ENCODE data around the gene KLHL15.
A peak's percentile ranks its signal among the peaks of the same experiment; 100 is the strongest.

Gene KLHL15

DNA sequence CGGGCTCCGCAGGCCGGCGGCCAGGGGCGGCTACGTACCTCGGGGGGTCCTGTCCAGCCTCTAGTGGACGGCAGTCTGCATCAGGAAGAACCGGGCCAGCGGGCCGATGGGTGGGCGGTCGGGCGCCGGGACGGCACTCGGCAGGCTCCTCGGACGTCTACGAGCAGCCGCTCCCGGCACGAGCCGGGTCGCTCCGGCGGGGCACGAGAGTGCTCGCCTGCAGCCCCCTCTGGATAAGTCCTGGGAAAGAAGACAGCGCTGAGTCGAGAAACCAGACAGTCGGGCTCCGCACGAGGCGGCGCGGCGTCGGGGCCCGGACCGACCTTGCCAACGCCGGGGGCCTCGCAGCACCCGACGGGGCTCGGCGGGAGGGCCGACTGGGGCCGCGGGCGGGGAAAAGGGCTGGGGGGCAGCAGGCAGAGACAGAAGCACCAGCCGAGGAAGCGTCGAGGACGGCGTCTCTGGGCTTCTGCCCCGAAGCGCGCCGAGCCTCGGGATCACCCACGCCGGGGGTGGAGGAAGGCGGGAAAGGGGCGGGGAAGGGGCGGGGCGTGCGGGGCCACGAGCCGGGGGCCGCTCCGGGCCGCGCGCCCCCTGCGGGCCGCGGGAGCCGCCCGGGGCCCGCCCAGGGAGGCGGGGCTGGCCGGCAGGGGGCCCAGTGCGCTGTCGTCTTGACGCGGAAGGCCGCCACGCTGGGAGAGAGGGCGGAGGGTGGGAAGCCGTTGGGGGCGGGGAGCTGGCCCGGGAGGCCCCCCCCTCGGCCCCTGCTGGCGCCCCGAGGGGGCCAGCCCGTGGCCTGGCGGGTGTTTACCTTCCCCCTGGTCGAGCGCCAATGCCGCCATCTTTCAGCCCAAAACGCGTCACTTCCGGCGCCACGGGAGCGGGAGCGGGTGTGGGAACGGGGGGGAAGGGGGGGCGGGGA, 1.9 kb downstream of the KLHL15 start:
- no peaks in the 10 kb centered on the region for H3K9me3 Mint-ChIP-seq (ENCODE audit: low read depth)
- H3K27ac Mint-ChIP-seq, result no peak overlapping the region
- H3K27me3 Mint-ChIP-seq, result no peaks in the 10 kb centered on the region
- H3K36me3 Mint-ChIP-seq, result no peaks in the 10 kb centered on the region
- H3K4me1 Mint-ChIP-seq (ENCODE audit: low read depth), result peaks cover 28% of the 10 kb centered on the region
- H3K4me3 Mint-ChIP-seq, result peak overlapping the region; percentile 92

DNA sequence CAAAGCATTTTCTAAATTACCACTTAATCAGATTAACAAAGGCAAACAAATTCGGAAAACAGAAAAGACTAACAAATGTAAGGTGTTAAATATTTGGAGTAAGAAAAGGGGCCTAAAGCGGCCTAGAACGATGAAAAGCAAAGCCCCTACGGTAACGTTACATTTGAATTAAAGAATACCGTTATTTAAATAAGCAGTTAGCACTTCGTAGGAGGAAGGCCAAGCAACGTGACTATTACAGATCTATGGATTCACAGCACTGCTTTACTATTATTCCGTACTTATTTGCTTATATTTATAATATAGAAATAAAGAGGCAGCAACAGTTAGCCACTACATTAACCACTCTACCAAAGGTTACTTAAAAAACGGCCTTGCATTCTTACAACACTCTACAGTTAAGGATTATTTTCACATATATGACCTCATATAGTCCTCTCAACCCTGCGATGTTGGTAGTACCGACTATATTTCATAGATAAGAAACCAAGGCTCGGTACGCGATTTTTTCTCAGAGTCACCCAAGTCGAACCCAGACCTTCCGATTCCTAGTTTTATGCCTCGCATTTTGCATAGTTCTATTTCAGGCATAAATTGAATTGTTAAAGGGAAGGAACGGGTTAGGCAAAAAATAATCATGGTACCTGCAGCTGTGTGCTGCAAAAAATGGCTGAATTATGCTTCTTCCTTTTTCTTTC, 2.9 kb downstream of the KLHL15 start:
- no peaks in the 10 kb centered on the region for H3K27me3 Mint-ChIP-seq
- no peaks in the 10 kb centered on the region for H3K36me3 Mint-ChIP-seq
- H3K4me1 Mint-ChIP-seq (ENCODE audit: low read depth), result peaks cover 35% of the 10 kb centered on the region
- H3K9me3 Mint-ChIP-seq (ENCODE audit: low read depth), result no peaks in the 10 kb centered on the region
- peak overlapping the region; percentile 92 for H3K4me3 Mint-ChIP-seq
- H3K27ac Mint-ChIP-seq, result peak overlapping the region; percentile 81

DNA sequence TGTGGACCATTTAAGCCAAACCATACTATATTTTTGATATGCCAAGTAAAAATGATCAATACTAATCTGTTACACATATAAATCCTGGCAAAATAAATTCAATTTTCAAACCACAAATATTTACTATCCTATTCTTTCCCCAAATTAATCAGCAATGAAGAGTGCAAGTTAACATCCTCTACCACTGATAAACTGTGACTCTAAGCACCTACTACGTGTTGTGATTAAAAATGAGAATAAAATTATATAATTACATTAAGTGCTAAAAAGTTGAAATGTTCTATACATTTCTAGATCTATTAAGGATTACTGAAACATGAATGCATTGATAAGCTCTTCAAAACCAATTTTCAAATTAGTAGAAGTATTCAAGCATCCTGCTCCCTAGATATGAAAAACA, 3.4 kb downstream of the KLHL15 start:
- Mint-ChIP-seq H3K27me3 (no peaks in the 10 kb centered on the region), H3K27ac (peak overlapping the region; percentile 72), H3K4me1 (ENCODE audit: low read depth) (peaks cover 35% of the 10 kb centered on the region), H3K9me3 (ENCODE audit: low read depth) (no peaks in the 10 kb centered on the region), H3K4me3 (peak overlapping the region; percentile 92), H3K36me3 (no peaks in the 10 kb centered on the region)

DNA sequence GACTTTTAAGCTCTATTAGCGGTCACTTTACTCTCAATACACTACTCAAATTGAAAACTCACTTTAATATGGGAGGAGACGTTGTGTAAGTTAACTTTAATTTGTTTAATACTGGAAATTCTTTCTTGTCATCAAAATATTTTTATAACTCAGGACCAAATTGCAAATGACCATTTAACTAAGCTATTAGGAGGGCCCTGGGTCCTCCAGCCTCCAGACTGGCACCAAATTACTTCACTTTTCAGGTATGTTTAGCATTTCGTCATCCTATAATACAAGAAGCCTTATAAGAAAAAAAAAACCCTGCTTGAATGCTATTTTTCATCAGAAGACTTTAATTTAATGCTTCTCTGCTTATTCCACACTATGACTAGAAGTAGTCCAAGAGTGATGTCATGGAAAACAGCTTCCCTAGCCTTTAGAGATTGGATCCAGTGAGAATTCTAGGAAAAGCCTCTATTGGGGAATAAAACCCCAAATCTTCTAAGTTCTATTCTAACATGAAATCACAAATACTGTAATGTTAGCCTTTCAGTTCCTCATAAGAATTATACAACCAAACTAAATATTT, 6.6 kb downstream of the KLHL15 start:
- Mint-ChIP-seq H3K36me3 (no peaks in the 10 kb centered on the region), H3K4me1 (ENCODE audit: low read depth) (peaks cover 35% of the 10 kb centered on the region), H3K4me3 (peak overlapping the region; percentile 25), H3K27ac (peak overlapping the region; percentile 35), H3K27me3 (no peaks in the 10 kb centered on the region), H3K9me3 (ENCODE audit: low read depth) (no peaks in the 10 kb centered on the region)

DNA sequence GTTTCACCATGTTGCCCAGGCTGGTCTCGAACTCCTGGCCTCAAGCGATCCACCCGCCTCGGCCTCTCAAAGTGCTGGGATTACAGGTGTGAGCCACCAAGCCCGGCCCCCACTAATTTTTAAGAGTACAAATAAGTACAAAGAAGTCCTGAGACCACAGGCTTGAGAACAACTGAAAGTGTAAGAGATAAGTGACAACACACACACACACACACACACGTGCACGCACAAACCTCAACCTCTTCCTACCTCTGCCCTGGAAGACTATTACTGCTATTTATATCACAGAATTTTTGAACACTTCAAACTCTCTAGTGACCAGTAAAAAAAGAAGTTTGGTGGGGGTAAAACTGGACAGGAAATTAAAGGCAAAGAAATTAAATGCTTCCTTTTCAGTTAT, 7.5 kb downstream of the KLHL15 start:
- no peaks in the 10 kb centered on the region for H3K27me3 Mint-ChIP-seq
- peaks cover 44% of the 10 kb centered on the region for H3K4me1 Mint-ChIP-seq (ENCODE audit: low read depth)
- H3K9me3 Mint-ChIP-seq (ENCODE audit: low read depth), result no peaks in the 10 kb centered on the region
- H3K27ac Mint-ChIP-seq, result no peak overlapping the region
- H3K4me3 Mint-ChIP-seq, result peak overlapping the region; percentile 23
- H3K36me3 Mint-ChIP-seq, result no peaks in the 10 kb centered on the region

DNA sequence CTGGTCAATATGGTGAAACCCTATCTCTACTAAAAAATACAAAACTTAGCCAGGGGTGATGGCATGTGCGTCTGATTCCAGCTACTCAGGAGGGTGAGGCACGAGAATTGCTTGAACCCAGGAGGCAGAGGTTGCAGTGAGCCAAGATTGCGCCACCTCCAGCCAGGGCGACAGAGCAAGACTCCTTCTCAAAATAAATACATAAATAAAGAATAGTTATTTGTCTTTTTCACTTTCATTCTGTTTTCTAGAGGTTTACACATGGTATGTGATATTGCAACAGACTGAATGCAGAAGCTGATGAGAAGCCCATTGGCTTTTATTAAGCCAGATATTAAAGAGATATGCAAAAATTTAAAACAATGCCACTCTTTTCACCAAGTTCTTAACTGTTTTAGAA, 8.2 kb downstream of the KLHL15 start:
- Mint-ChIP-seq H3K27ac (peak overlapping the region; percentile 34), H3K36me3 (no peaks in the 10 kb centered on the region), H3K27me3 (no peaks in the 10 kb centered on the region), H3K4me3 (no peak overlapping the region), H3K4me1 (ENCODE audit: low read depth) (peaks cover 49% of the 10 kb centered on the region), H3K9me3 (ENCODE audit: low read depth) (no peaks in the 10 kb centered on the region)

DNA sequence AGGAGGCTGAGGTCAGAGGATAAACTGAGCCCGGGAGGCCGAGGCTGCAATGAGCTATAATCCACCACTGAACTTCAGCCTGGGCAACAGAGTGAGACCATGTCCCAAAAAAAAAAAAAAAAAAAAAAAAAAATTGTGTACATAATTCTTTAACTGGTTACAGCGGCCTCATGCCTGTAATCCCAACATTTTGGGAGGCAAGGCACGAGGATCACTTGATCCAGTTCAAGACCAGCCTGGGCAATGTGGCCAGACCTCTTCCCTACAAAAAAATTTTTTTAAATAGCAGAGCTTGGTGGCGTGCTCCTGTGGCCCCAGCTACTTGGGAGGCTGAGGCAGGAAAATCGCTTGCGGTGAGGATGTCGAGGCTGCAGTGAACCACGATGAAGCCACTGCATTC, 9.3 kb downstream of the KLHL15 start:
- Mint-ChIP-seq H3K27me3 (no peaks in the 10 kb centered on the region), H3K4me3 (no peak overlapping the region), H3K4me1 (ENCODE audit: low read depth) (peaks cover 48% of the 10 kb centered on the region), H3K27ac (no peak overlapping the region), H3K9me3 (ENCODE audit: low read depth) (no peaks in the 10 kb centered on the region), H3K36me3 (no peaks in the 10 kb centered on the region)

DNA sequence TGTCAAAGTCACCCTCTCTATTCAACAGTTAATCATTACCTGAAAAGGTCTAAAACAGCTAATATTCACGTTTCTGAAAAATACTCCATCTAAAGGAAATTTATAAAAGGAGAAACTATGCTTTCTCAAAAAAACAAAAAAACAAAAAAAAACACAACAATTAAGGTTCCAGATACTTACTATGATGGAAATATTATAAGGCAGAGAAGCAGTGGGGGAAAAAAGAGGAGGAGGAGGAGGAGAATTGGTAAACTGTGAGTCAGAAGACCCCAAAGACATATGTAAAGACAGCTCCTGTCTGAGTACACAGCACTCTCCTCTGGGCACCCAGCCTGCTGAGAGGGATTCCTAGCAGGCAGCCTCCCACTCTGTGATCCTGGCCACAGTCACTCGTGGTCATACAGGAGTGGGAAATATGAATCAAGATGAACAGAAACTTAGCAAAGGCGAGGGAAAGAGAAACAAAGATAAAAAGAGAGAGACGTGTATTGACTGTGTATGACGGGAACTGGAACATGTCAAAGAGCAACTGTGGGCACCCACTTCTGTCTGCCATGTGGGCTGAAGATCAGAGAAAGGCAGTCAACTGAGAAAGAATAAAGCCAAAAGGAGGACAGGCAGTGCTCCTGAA, 12.5 kb downstream of the KLHL15 start:
- H3K36me3 Mint-ChIP-seq, result peaks cover 8% of the 10 kb centered on the region
- peak overlapping the region; percentile 77 for H3K4me3 Mint-ChIP-seq
- H3K9me3 Mint-ChIP-seq (ENCODE audit: low read depth), result no peaks in the 10 kb centered on the region
- peak overlapping the region; percentile 95 for H3K27ac Mint-ChIP-seq
- peaks cover 41% of the 10 kb centered on the region for H3K4me1 Mint-ChIP-seq (ENCODE audit: low read depth)
- H3K27me3 Mint-ChIP-seq, result no peaks in the 10 kb centered on the region

DNA sequence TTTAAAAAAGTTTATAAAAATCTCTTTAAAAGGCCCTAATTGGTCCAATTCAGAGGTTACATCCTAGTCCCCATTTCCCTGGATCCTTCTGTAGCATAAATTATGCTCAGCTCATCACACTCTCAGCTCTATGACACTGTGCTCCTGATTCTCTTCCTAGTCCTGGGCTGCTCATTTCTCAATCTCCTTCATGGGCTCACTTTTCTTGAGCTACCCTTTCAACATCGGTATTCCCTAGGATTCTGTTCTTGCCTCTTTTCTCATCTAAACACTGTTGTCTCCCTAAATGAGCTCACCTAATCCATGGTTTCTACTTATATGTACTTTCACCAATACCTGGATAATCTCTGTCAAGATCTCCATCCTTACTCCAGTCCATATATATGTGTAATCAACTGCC, 14.7 kb downstream of the KLHL15 start:
- peaks cover 45% of the 10 kb centered on the region for H3K4me1 Mint-ChIP-seq (ENCODE audit: low read depth)
- no peaks in the 10 kb centered on the region for H3K27me3 Mint-ChIP-seq
- H3K36me3 Mint-ChIP-seq, result peaks cover 8% of the 10 kb centered on the region
- H3K9me3 Mint-ChIP-seq (ENCODE audit: low read depth), result no peaks in the 10 kb centered on the region
- H3K4me3 Mint-ChIP-seq, result no peak overlapping the region
- no peak overlapping the region for H3K27ac Mint-ChIP-seq

DNA sequence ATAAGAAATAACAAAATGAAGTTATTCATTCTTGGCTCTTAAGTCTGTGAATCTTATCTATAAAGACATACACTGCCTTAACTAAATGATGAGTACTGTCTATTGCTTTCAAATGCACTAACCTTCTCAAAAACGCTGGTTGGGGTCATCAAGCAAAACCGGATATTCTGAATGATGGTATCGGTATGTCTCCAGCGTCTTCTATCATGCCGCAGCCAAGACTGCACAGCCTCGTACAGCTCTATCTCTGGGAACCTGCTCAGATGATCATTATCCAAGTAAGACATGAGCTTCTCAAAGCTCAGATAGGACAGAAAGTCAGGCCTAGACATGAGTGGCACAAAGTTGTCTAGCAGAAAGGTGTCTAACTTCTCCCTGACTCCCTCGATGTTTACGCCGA, 21.1 kb downstream of the KLHL15 start:
- H3K4me1 Mint-ChIP-seq (ENCODE audit: low read depth), result peaks cover 33% of the 10 kb centered on the region
- H3K36me3 Mint-ChIP-seq, result peaks cover 7% of the 10 kb centered on the region
- no peak overlapping the region for H3K4me3 Mint-ChIP-seq
- H3K27ac Mint-ChIP-seq, result no peak overlapping the region
- H3K27me3 Mint-ChIP-seq, result no peaks in the 10 kb centered on the region
- no peaks in the 10 kb centered on the region for H3K9me3 Mint-ChIP-seq (ENCODE audit: low read depth)

DNA sequence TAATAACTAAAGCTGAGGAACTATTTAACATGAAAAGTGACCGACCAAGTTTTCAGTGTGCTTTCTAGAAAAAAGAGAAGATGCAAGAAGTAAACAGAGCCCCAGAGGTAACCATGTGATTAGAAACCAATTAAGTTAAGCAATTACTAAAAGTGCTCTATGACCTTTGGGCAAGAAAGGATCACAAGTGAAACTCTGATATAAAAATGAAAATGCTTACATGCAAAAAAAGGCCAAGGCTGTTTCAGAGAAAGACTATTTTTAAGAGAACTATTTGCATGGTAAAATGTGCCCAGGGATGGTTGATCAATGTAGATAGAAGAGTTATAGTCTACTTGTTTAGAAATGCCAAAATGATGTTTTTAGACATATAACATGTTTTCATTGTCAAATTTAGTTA, 22.0 kb downstream of the KLHL15 start:
- Mint-ChIP-seq H3K27ac (no peak overlapping the region), H3K4me1 (ENCODE audit: low read depth) (peaks cover 25% of the 10 kb centered on the region)

DNA sequence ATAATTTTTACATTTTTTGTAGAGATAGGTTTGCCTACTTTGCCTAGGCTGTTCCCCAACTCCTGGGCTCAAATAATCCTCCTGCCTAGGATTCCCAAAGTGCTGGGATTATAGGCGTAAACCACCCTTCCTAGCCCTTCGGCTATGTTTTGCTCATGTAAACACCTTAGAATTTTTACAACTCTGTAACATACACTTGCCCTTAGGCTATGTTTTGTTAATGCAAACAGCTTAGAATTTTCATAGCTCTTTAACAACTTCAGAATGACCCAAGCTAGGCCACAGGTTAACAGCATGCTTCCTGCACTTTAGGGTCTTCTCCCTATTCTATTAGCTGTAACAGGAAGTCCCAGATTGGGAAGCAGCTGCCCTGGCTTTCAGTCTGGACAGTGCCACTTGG, 24.2 kb downstream of the KLHL15 start:
- H3K27ac Mint-ChIP-seq, result no peak overlapping the region
- H3K9me3 Mint-ChIP-seq (ENCODE audit: low read depth), result no peaks in the 10 kb centered on the region
- H3K27me3 Mint-ChIP-seq, result no peaks in the 10 kb centered on the region
- peaks cover 16% of the 10 kb centered on the region for H3K4me1 Mint-ChIP-seq (ENCODE audit: low read depth)
- H3K4me3 Mint-ChIP-seq, result no peak overlapping the region
- peaks cover 6% of the 10 kb centered on the region for H3K36me3 Mint-ChIP-seq

More for the DNA sequence above, 22.0 kb downstream of the KLHL15 start:
- Mint-ChIP-seq H3K27me3 (no peaks in the 10 kb centered on the region), H3K36me3 (peaks cover 4% of the 10 kb centered on the region), H3K9me3 (ENCODE audit: low read depth) (no peaks in the 10 kb centered on the region), H3K4me3 (no peak overlapping the region)

DNA sequence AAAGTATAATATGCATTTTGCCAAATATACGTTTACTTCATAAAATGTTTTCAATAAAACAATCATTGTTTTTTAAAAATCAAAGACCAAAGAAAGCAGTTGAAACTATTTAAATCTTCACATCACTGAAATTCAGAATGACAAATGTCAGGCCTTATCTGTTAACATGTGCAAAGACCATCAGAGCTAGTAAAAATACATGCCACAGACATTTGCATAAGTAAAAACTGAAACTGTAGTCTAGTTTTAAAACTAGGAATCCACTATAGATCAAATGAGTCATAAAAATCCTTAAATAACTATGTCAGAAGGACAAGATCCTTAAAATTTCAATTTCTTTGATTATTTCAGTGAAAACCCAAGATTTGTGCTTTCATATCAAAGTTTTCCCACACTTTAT, 24.8 kb downstream of the KLHL15 start:
- H3K36me3 Mint-ChIP-seq, result peaks cover 6% of the 10 kb centered on the region

DNA sequence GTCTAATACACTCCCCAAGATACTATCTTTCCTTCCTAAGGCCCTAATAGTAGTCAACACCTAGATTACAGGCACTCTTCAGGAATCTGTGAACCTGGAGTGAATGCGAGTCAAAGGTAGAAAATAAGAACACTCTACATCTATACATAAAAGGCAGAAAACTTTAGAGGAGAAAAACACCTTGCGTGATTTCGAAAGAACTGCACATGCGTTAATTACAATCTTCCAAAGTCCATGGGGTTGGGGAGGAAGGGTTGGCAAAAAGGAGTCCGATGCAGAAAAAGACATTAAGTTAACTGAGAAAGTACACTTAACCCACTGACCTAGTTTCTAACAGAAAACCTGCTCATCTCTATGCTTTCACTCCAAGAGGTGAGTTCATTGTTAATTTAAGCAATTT, 27.3 kb downstream of the KLHL15 start:
- no peaks in the 10 kb centered on the region for H3K9me3 Mint-ChIP-seq (ENCODE audit: low read depth)
- no peaks in the 10 kb centered on the region for H3K27me3 Mint-ChIP-seq
- no peak overlapping the region for H3K27ac Mint-ChIP-seq
- peaks cover 6% of the 10 kb centered on the region for H3K4me1 Mint-ChIP-seq (ENCODE audit: low read depth)
- no peak overlapping the region for H3K4me3 Mint-ChIP-seq
- H3K36me3 Mint-ChIP-seq, result peaks cover 3% of the 10 kb centered on the region

More for the DNA sequence above, 24.8 kb downstream of the KLHL15 start:
- peaks cover 15% of the 10 kb centered on the region for H3K4me1 Mint-ChIP-seq (ENCODE audit: low read depth)
- H3K9me3 Mint-ChIP-seq (ENCODE audit: low read depth), result no peaks in the 10 kb centered on the region
- H3K27ac Mint-ChIP-seq, result no peak overlapping the region
- no peaks in the 10 kb centered on the region for H3K27me3 Mint-ChIP-seq
- H3K4me3 Mint-ChIP-seq, result no peak overlapping the region

All from activated naive CD8-positive, alpha-beta T cell (primary cell).